Measurements from ENCODE around the gene TECPR2. TPM values are rescaled to one million over a fixed set of nuclear protein-coding genes. Genes with fewer than 3 reads are reported as not detected.

The TECPR2 gene
- total RNA-seq, 1 donor from 2014 or later: 26.9 TPM

- Mint-ChIP-seq H3K27me3 (ENCODE audit: unreplicated experiment) (no peaks in the 10 kb centered on the region), H3K4me3 (ENCODE audit: unreplicated experiment) (no peak overlapping the region), H3K4me1 (ENCODE audit: unreplicated experiment) (no peaks in the 10 kb centered on the region), H3K36me3 (ENCODE audit: unreplicated experiment) (peaks cover 21% of the 10 kb centered on the region), H3K9me3 (ENCODE audit: unreplicated experiment) (no peaks in the 10 kb centered on the region), H3K27ac (ENCODE audit: unreplicated experiment) (no peak overlapping the region)
- TF ChIP-seq CTCF (IDR thresholded peaks at IDR 0.05): no peak
- DNase-seq (ENCODE audit: extremely low spot score, unreplicated experiment): no peak
These were observed 112.2 kb downstream of the TECPR2 start for GRCh38 chr14:102474934-102475333.

DNA sequence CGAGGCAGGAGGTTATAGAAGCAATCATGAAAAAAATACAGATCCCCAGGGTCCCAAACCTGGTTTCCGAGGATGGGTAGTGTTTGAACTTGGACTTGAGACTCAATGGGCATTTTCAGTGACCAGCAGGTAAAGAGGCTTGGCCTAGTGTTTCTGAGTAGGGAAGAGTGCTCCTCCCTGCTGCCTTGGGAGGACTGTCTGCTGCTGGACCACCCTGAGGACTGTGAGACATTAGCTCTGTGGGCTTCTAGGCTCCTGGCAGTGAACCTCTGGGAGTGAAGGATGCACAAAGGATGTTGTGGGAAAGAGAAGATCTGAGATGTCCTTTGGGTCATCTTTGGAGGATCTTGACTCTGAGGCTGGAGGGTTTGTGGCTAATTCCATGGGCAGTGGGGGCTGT is 116.4 kb downstream of the TECPR2 start:
- H3K36me3 Mint-ChIP-seq (ENCODE audit: unreplicated experiment): peaks cover 23% of the 10 kb centered on the region

DNA sequence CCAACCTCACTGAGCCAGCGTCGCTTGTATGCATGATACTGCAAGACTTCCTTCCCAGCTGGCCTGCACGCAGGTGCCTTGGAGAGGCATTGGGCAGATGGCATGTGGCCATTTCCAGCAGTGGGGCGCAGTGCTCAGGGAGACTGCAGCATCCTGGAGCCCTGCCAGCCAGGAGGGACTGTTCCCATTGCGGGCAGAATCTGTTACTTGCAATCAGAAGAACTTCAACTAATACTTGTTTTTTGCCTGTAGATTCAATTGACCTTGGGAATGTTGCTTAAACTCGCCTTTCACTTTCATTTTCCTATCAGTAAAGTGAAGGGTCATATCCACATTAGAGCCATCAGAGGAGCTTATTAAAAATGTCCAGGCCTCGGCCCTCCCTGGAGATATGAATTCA is 117.0 kb downstream of the TECPR2 start:
- H3K27ac Mint-ChIP-seq (ENCODE audit: unreplicated experiment): no peak overlapping the region
- H3K36me3 Mint-ChIP-seq (ENCODE audit: unreplicated experiment): peaks cover 20% of the 10 kb centered on the region
- H3K27me3 Mint-ChIP-seq (ENCODE audit: unreplicated experiment): no peaks in the 10 kb centered on the region
- H3K4me3 Mint-ChIP-seq (ENCODE audit: unreplicated experiment): no peak overlapping the region
- no peak for DNase-seq (ENCODE audit: extremely low spot score, unreplicated experiment)
- TF ChIP-seq CTCF (IDR thresholded peaks at IDR 0.05): no peak
- peaks cover 3% of the 10 kb centered on the region for H3K4me1 Mint-ChIP-seq (ENCODE audit: unreplicated experiment)
- no peaks in the 10 kb centered on the region for H3K9me3 Mint-ChIP-seq (ENCODE audit: unreplicated experiment)

More for the DNA sequence above, 116.4 kb downstream of the TECPR2 start:
- no peak overlapping the region for H3K27ac Mint-ChIP-seq (ENCODE audit: unreplicated experiment)
- H3K9me3 Mint-ChIP-seq (ENCODE audit: unreplicated experiment): no peaks in the 10 kb centered on the region
- no peaks in the 10 kb centered on the region for H3K27me3 Mint-ChIP-seq (ENCODE audit: unreplicated experiment)
- no peak overlapping the region for H3K4me3 Mint-ChIP-seq (ENCODE audit: unreplicated experiment)
- no peak for DNase-seq (ENCODE audit: extremely low spot score, unreplicated experiment)
- H3K4me1 Mint-ChIP-seq (ENCODE audit: unreplicated experiment): peaks cover 3% of the 10 kb centered on the region
- TF ChIP-seq CTCF (IDR thresholded peaks at IDR 0.05): no peak

GRCh38 chr14:102481371-102481770 is 118.6 kb downstream of the TECPR2 start:
- DNase-seq (ENCODE audit: extremely low spot score, unreplicated experiment): no peak
- TF ChIP-seq CTCF (IDR thresholded peaks at IDR 0.05): no peak
- Mint-ChIP-seq H3K4me1 (ENCODE audit: unreplicated experiment) (peaks cover 3% of the 10 kb centered on the region), H3K27ac (ENCODE audit: unreplicated experiment) (no peak overlapping the region), H3K27me3 (ENCODE audit: unreplicated experiment) (no peaks in the 10 kb centered on the region), H3K4me3 (ENCODE audit: unreplicated experiment) (no peak overlapping the region), H3K9me3 (ENCODE audit: unreplicated experiment) (no peaks in the 10 kb centered on the region), H3K36me3 (ENCODE audit: unreplicated experiment) (peaks cover 12% of the 10 kb centered on the region)

DNA sequence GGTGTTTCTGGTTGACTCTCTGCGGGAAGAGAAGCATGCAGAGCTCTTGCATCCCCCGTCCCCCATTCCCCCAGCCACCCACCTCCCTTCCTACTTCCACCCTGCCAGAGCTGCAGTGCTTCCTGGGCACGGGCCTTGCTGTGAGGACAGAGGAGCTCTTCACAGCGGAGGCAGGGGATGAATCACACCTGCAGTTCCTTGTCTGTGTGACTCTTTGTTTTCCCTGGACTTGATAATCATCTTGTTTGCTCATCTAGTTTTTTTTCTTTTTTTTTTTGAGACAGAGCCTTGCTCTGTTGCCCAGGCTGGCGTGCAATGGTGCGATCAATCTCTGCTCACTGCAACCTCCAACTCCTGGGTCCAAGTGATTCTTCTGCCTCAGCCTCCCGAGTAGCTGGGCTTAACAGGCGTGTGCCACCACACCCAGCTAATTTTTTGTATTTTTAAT is 119.1 kb downstream of the TECPR2 start:
- H3K27me3 Mint-ChIP-seq (ENCODE audit: unreplicated experiment): no peaks in the 10 kb centered on the region
- H3K9me3 Mint-ChIP-seq (ENCODE audit: unreplicated experiment): no peaks in the 10 kb centered on the region
- H3K27ac Mint-ChIP-seq (ENCODE audit: unreplicated experiment): no peak overlapping the region
- TF ChIP-seq CTCF (IDR thresholded peaks at IDR 0.05): no peak
- DNase-seq (ENCODE audit: extremely low spot score, unreplicated experiment): no peak
- H3K4me3 Mint-ChIP-seq (ENCODE audit: unreplicated experiment): no peak overlapping the region
- peaks cover 15% of the 10 kb centered on the region for H3K36me3 Mint-ChIP-seq (ENCODE audit: unreplicated experiment)
- peaks cover 5% of the 10 kb centered on the region for H3K4me1 Mint-ChIP-seq (ENCODE audit: unreplicated experiment)

All from osteocyte (in vitro differentiated cells).